Medulla oblongata (tissue), 1 donor: ENCODE results near the gene ATP2C1.

ENCODE experiments used
- DNase-seq: peaks from one replicate; pipeline ENCODE4 v3.0.0-alpha.2; 2015; ENCODE audit errors: extremely low spot score

The ATP2C1 gene

DNA sequence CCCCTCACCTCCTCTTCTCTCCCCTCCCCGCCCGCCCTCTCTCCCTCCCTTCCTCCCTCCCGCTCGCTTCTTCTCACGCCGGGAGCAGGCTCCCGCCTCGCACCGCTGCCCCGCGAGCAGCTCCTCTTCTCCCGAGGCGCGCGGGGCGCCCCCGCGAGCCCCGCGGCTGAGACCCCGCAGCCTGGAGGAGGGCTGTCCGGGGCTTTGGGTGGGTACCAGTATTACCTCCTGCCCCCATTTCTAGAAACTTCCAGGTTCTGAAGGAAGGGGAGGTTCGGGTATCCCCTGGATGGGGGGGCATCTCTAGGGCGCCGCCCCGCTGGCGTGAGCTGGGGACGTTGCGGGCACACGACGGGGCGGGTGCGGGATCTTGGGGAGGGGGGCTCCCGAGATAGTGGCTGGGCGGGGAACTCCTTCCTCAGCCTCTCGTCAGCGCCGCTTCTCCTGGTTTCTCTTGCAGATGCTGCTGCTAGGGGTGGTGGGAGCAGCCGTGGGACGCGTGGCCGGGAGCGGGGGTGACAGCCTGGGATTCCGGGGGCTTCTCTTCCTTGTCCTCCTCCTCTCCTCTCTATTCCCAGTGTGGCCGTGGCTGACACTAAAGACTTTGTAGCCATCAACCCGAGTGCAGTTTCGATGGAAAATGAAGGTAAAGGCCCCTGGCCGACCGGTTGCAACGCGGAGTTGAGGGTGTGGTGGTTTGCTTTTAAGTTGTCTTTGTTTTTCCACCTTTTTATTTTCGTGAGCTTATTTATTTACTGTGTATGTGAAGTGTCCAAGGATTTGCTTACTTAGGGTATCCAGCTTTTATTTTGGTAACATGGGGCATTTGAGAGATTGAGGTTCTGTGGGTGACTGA, 474 bp downstream of the ATP2C1 start:
- DNase-seq, result peak; percentile 85

DNA sequence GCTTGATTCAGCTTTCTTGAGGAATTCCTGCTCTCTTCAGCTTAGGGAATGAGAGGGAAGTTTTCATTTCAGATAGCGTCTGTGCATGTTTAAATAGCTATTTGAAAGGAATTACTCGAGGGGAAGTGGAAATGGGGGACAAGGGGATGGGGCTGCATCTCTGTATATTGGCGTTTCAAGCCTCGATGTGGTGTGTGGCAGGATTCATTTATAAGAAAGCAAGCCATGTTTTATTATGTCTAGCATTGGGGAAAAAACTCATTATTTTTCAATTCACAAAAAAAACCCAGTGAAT, 1.0 kb downstream of the ATP2C1 start:
- DNase-seq, result no peak

DNA sequence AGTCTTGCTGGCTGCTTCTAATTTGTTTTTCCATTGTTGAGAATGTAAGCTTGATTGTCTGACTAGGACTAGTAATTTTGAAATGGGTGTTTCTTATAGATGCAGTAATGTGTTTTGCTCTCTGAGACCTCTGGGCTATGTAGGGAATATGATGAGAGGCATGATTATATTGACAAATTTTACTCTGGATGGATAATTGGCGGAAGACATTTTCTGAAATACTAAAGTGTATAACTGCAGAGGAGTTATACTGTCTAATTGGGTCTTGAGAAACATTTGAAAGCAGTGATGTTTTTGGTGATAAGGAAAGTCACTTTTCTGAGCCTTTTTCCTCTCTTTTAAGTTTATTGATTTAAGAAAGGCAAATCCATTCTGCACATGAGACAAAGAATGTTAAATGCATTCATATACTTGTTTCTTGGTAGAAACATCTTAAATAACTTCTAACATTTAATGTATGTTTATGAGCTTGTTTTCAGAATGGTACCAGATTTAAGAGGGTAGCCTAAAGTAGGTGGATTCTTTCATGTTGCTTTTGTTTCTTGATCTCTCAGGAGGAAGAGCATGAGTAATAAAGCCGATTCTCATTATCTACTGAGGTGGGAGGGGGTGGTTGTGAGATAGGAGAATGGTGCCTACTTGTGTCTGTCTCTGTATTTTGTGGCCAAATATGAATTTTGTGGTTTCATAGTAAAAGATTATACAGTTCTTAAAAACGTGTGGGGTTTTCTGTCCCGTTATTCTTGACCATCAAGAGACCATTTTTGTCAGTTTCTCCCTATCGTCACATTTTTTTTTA, 2.0 kb downstream of the ATP2C1 start:
- no peak for DNase-seq

DNA sequence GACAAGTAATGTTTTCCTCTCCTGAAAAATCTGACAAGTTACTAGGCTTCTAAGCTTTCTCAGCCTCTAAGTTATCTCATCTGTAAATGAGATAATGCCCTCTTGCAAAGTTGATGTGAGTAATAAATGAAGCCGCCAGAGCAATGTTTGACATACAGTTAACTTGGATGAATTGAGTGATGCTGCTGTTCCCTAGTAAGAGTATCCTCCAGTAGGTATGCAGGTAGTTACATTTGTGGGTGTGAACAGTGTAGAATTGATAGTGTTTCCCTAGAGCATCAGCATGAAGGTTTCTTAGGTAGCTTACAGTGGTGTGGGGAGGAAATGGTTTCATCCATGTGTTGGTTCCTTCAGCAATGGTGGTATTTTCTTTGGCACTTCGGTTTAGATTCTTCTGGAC, 3.4 kb downstream of the ATP2C1 start:
- no peak for DNase-seq

DNA sequence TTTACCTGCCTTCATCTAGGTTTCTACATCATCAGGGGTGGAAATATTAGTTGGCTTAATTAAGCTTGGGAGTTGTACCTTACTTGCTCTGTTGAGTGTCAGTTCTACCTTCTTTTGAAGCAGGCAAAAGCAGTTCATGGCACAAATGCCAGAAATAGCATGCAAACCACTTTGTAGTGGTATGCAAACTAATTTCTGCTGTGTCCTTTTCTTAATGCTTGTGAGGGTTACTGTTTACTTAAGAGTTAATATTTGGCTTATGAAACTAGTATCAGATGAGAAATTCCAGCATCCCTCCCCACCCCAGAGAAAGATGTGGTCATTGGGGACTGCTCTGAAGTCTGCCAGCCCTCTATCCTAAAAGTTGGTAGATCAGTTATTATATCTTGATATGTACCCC, 7.1 kb downstream of the ATP2C1 start:
- DNase-seq, result no peak

DNA sequence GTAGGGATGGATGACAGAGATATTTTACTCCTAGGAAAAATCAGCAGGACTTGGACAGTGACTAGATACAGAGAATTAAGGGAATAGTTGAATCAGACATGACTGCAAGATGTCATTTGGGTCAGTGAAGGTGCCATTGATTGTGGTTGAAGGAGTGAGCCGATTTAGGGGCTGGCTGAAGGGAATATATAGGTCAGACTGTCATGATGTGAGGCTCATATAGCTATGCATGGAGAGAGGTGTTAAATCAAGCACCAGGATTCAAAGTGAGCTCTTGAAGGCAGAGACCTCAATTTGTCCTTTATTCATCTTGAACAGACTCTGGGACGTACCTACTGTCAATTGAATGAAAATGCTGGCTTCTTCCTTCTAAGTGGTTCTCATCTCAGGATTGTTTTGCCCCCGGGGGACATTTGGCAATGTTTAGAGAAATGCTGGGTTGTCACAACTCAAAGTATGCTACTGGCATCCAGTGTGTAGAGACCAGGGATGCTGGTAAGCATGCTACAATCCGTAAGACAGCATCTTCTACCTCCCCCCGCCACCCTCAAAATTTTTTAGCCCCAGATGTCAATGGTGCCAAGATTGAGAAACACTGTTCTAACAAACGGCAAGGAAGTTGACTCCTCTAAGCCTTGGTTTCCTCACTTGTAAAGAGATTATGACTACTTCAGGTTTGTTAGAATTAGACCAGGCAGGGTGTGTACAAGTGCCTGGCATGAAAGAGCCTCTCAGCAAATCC, 7.8 kb downstream of the ATP2C1 start:
- no peak for DNase-seq

DNA sequence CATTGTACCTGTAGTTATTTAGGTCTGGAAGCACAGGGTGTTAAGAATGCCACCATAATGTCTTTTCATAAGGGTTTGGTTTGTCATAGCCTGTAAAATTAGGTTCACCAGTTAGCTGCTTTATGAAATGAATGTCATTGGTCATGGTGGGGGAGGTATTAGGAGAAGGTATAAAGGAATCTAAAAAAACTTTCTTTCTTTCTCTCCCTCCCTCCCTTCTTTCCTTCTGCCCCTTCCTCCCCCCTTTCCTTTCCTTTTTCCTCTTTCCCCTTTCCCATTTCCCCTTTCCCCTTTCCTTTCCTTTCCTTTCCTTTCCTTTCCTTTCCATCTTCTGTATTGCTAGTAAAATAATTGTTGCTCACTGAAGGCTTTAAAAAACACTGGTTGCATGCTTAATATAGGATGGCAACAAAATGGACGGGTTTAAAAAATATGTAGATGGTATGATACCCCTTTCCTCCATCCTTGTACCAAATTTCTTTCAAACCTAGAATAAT, 9.6 kb downstream of the ATP2C1 start:
- no peak for DNase-seq

DNA sequence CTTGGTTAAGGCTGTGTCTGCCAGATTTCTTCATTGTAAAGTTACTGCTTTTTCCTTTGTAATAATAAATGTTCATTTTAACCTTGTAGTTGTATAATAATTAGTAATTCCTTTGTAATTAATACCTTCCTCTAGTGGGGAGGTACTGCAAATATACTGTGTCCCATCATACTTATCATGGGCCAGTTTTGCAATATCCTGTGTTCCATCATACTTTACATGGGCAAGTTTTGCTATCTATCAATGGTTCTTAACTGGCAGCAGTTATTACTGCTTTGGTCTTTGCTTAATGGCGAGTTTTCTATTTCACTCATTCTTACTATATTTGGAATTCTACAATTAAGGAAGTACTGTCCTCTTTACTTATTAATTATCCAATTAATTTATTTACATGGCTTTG, 10.6 kb downstream of the ATP2C1 start:
- DNase-seq, result no peak

DNA sequence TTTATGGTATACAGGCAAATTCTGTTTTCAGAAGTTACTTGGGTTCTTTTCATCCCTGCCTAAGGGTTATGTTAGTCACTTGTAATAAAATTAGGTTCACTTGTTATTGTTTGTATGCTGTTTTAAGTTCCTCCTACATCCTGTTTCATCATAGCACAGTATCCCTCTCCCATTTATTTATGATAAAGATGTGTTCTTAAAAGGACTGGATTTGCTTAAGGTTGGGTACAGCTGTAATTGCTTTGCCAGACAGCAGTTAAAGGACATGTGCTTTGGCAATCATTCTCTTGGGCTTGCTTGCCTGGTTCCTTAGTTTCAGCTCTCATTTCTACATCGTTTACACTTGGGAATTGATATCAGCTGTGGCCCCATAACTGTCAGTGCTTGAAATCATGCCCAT, 11.7 kb downstream of the ATP2C1 start:
- DNase-seq, result no peak

DNA sequence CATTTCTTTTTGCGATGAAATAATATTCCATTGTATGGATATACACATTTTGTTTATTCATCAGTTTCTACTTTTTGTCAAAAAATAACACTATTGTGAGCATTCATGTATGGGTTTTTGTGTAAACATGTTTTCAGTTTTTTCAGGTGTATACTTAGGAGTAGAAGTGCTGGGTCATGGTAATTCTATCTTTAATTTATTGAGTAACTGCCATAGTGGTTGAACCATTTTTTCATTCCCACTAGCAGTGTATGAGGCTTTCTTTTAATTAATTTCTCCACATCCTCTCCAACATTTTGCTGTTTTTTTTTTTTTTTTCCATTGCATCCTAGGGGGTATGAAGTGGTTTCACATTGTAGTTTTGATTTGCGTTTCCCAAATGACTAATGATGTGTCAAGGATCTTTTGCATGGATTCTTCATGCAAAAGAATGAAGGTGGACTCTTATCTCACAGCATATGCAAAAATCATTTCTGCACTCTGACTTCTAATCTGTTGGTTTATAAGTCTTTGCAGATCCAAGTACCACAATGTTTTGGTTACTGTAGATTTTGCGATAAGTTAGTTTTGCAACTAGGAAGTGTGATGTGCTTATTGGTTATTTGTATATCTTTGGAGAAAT, 12.6 kb downstream of the ATP2C1 start:
- no peak for DNase-seq

DNA sequence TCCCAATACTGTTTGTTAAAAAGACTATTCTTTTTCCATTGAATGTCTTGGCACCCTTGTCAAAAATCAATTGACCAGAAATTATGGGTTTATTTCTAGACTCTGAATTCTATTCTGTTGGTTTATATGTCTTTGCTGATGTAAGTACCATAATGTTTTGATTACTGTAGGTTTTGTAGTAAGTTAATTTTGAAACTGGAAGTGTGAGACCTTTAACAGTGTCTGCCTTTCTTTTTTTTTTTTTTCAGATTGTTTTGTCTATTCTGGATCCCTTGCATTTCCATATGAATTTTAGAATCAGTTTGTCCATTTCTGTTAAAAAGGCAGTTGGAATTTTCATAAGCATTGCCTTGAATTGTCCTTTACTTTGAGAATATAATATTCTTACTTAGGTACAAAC, 13.6 kb downstream of the ATP2C1 start:
- DNase-seq, result no peak

DNA sequence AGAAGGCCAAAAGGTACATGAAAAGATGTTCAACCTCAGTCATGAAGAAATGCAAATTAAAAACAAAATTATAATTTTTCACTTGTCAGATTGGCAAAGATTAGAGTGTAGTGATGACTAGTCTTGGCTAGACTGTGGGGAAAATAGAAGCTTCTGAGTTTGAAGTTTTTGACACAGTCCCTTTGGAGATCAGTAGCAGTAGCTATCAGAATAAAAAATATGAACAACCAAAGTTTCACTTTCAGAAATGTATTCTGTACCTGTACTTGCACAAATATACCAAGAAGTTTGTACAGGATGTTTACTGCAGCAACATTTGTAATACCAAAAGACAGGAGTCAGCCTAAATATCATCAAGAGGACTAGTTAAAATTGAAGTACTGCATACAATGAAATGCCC, 14.1 kb downstream of the ATP2C1 start:
- no peak for DNase-seq

DNA sequence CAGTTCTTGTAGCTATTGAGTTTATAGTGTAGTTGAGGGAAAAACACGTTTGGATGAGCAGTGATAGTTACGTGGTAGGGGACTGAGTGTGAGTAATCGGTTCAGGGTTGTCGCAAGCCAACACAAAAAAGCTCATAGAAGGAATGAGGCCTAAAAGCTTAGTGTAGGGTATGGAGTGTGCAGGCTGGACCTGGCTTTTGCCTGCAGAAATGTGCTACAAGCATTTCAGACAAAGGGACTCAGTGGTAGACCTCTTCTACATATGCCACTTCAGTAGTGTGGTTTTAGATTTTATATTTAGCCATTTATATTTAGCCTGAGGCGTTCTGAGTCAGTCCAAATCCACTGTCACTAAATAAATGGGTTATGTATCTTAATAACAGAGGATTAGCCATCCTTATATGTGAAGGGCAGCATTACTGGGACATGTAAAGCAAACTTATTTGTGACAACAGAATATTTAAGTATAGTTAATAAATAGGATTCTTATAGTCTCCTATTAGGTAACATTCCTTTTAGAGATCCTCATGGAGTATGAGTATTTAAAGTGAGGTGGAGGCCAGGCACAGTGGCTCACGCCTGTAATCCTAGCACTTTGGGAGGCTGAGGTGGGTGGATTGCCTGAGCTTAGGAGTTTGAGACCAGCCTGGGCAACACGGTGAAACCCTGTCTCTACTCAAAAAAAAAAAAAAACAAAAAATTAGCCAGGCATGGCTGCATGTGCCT, 21.8 kb downstream of the ATP2C1 start:
- DNase-seq, result no peak

DNA sequence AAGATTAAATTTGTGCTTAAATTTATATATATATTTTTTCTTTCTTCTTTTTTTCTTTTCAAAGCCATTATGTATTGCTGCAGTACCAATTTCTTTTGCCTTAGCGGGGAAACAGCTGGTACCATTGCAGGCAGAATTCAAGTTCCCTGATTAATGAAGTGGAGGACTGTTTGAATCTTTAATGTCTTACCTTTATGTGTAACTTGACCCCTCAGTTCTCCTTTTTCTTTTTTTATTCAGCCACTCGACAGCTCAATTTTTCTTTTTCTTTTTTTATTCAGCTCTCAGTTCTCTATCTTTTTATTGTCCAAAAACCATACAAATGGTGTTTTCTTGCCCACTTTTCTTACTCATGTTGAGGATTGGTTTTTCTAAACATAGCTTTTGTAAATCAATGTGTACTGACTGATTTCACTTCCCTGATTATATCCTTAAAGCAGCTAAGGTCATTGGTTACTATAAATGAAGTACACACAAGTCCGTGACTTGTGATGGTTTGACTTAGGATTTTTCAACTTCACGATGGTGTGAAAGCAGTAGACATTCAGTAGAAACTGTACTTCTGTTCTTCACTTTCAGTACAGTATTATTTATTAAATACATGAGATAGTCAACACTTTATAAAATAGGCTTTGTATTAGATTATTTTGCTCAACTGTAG, 22.8 kb downstream of the ATP2C1 start:
- DNase-seq, result no peak

DNA sequence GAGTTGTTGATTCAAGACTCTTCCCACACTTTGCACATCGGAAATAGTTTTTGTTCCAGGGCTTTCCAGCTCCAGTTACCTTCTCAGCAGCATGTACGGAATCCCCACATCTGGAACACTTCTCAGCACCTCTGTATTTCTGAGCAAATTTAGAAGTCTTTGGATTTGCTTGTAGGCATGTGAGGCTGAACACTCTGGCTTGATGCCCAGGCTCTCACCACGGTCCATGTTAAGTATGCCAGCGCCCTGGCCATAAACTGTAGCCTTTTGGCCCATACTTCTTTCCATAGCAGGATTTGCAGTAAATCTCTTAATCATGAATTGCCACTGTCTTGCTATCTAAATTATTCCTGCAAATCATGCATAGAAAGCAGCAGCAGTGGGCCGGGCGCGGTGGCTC, 24.4 kb downstream of the ATP2C1 start:
- no peak for DNase-seq

DNA sequence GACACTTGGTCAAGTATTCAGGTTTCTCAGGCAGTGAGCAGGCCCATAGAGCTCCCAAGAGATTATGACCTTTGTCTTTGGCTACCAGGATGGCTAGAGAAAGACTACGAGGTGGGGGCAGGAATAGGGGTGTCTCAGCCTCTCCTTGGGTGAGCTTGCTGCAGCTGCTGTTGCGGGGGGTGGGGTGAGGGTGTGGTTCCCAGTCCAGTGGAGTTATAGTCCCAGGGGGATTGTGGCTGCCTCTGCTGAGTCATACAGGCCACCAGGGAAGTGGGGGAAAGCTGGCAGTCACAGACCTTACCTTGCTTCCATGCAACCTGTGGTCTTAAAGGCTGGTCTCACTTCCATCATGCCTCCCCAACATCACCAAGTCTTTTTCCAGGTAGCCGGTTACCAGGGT, 31.7 kb downstream of the ATP2C1 start:
- no peak for DNase-seq

DNA sequence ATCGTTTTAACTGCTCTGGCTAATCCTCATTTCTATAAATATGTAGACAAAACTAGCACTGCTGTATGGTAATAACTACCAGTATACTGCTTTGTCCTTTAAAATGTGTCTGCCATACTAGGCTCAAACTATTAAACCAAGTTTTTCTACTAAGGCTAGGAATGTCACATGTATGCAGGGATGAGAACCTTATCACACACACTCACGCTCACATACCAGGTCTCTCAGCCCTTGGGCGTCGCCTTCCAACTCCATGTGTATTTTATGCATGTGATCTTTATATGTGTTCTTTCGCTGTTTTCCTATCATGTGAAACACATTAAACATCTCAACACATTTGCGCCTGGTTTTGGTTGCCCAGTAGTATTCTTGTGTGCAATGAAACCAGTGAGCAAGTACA, 32.6 kb downstream of the ATP2C1 start:
- DNase-seq, result no peak

DNA sequence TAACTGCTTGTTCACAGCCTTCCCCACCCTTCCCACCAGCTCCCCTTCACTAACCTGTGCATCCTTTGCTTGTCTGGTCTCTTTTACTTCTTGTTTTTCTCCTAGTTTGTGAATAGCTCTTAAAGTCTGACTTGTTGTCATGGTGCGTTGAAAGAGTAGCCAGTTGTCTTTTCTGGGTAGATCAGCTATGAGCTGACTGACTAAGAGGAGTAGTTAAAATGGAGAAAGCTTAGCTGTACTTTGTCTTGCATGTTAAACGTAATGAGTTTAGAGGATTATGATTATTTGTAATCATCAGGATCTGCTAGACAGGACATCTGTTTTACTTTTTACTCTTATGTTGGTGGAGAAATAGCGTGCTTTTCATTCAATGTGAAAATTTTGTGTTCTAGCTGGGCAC, 35.9 kb downstream of the ATP2C1 start:
- no peak for DNase-seq

DNA sequence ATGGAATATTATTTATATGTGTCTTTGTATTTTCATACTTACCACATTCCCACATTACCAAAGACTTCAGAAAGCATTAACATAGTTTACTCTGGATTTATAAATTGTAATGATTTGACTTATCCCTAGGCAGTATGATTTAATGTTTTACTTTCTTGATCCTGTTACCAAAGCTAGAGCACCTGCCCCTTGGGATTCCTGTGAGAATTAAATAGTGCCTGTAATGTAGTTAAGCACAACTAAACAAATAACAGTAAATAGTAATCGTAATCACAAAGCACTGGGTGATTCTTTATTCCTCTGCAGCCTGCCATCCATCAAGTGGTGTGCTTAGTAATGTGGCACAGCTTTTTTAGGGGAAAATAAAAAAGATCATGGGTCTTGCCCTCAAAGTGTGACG, 39.1 kb downstream of the ATP2C1 start:
- DNase-seq, result no peak

DNA sequence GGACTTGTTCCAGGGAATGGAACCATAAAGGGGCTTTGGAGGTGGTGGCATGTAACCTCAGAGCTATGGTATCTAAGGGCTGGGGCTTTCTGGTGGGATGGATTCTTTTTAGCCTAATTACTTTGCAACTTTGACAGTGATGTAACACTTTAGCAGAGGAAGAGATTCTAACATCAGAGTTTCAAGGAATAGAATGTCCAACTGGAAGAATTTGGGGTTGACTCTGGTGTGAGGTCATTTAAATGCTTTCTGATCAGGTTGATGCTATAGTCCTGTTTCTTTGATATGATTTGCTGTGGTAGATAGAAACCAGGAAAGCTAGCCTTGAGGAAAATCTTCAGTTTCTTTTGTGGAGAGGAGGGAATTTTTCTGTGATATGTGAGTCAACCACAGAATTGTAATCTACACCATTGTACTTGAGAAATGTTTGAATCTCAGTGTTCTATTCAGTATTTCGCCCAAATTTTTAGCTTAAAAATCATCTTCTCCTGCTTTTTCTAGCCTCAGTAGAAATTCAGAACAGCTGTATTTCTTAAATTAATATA, 40.0 kb downstream of the ATP2C1 start:
- DNase-seq, result no peak
